HEK293T (cell line): Measurements from ENCODE around the gene NR3C2.

Experiments used
- CTCF ChIA-PET: fragments of 350-600 bp; formaldehyde crosslinking; extraction: SDS; loops from one replicate; lab custom pipeline; 2021; ENCODE audit warnings: antibody characterized with exemption, inconsistent platforms; lab: Yijun Ruan, JAX
- POLR2A ChIA-PET: fragments of 350-600 bp; formaldehyde crosslinking; extraction: SDS; loops from one replicate; lab custom pipeline; 2020; ENCODE audit warnings: antibody characterized with exemption, inconsistent platforms; lab: Yijun Ruan, JAX
- DNase-seq: peaks from one replicate; pipeline ENCODE4 v3.0.0; 2012; ENCODE audit warnings: mixed read lengths; ENCODE audit errors: extremely low spot score
- ARNT ChIP-seq: fragments of 450-650 bp; IDR thresholded peaks from 2 replicates; pipeline ENCODE4 v1.6.1; 2017; ENCODE audit warnings: mild to moderate bottlenecking
- BHLHE40 ChIP-seq: fragments of 450-650 bp; IDR thresholded peaks from 2 replicates; pipeline ENCODE4 v1.6.1; 2016; ENCODE audit warnings: mild to moderate bottlenecking, moderate library complexity, borderline replicate concordance
- CTBP1 ChIP-seq: fragments of 450-650 bp; IDR thresholded peaks from 2 replicates; pipeline ENCODE4 v1.6.1; 2016; ENCODE audit warnings: borderline replicate concordance
- ELF4 ChIP-seq: fragments of 450-650 bp; IDR thresholded peaks from 2 replicates; pipeline ENCODE4 v1.6.1; 2017; ENCODE audit warnings: antibody characterized with exemption
- FOXA1 ChIP-seq: fragments of 450-650 bp; IDR thresholded peaks from 2 replicates; pipeline ENCODE4 v1.6.1; 2016; ENCODE audit warnings: mild to moderate bottlenecking
- FOXK2 ChIP-seq: fragments of 450-650 bp; IDR thresholded peaks from 2 replicates; pipeline ENCODE4 v1.6.1; 2016; ENCODE audit warnings: mild to moderate bottlenecking
- FOXM1 ChIP-seq: fragments of 450-650 bp; IDR thresholded peaks from 2 replicates; pipeline ENCODE4 v1.6.1; 2017; ENCODE audit warnings: mild to moderate bottlenecking, borderline replicate concordance
- HDGF ChIP-seq: fragments of 450-650 bp; IDR thresholded peaks from 2 replicates; pipeline ENCODE4 v1.6.1; 2017; ENCODE audit warnings: antibody characterized with exemption, borderline replicate concordance
- L3MBTL2 ChIP-seq: fragments of 450-650 bp; conservative IDR thresholded peaks from 2 replicates; pipeline ENCODE4 v1.6.1; 2016; ENCODE audit warnings: mild to moderate bottlenecking
- LEF1 ChIP-seq: fragments of 450-650 bp; IDR thresholded peaks from 2 replicates; pipeline ENCODE4 v1.6.1; 2017; ENCODE audit warnings: mild to moderate bottlenecking, borderline replicate concordance
- NFRKB ChIP-seq: fragments of 450-650 bp; IDR thresholded peaks from 2 replicates; pipeline ENCODE4 v1.6.1; 2016; ENCODE audit warnings: mild to moderate bottlenecking, moderate library complexity
- SP1 ChIP-seq: fragments of 450-650 bp; IDR thresholded peaks from 2 replicates; pipeline ENCODE4 v1.6.1; 2017
- SUZ12 ChIP-seq: fragments of 450-650 bp; IDR thresholded peaks from 2 replicates; pipeline ENCODE4 v1.6.1; 2016; ENCODE audit warnings: mild to moderate bottlenecking
- TARDBP ChIP-seq: fragments of 450-650 bp; IDR thresholded peaks from 2 replicates; pipeline ENCODE4 v1.6.1; 2016
- ZNF384 ChIP-seq: fragments of 450-650 bp; IDR thresholded peaks from 2 replicates; pipeline ENCODE4 v1.6.1; 2016
- TF ChIP-seq, protein P1 (sequence below): fragments of 450-650 bp; IDR thresholded peaks from 2 replicates; pipeline ENCODE4 v1.6.1; 2016

The NR3C2 gene

GRCh38 chr4:148216321-148216720 is 225.9 kb downstream of the NR3C2 start:
- ChIA-PET CTCF (interaction anchor here (0.6 kb wide), 1 partner anchor 508 kb away, joined by 3 read pairs; no protein-coding TSS in a partner anchor), POLR2A (no interaction called here)
- no peak for DNase-seq
- TF ChIP-seq SP1 (no peak), FOXK2 (no peak), TARDBP (no peak), HDGF (no peak), L3MBTL2 (no peak), NFRKB (no peak), LEF1 (no peak), BHLHE40 (no peak), ARNT (no peak), SUZ12 (no peak), FOXM1 (no peak)

GRCh38 chr4:148215202-148215601 is 227.0 kb downstream of the NR3C2 start:
- no peak for DNase-seq
- POLR2A ChIA-PET, result interaction anchor here (1.5 kb wide), 1 partner anchor 9 kb away, joined by 6 read pairs; no protein-coding TSS in a partner anchor
- CTCF ChIA-PET, result no interaction called here
- TF ChIP-seq CTBP1 (no peak), L3MBTL2 (no peak), SP1 (no peak), HDGF (no peak), FOXK2 (no peak)
- TF ChIP-seq, protein P1, sequence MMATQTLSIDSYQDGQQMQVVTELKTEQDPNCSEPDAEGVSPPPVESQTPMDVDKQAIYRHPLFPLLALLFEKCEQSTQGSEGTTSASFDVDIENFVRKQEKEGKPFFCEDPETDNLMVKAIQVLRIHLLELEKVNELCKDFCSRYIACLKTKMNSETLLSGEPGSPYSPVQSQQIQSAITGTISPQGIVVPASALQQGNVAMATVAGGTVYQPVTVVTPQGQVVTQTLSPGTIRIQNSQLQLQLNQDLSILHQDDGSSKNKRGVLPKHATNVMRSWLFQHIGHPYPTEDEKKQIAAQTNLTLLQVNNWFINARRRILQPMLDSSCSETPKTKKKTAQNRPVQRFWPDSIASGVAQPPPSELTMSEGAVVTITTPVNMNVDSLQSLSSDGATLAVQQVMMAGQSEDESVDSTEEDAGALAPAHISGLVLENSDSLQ, result no peak

GRCh38 chr4:148214529-148215166 is 227.6 kb downstream of the NR3C2 start:
- POLR2A ChIA-PET, result interaction anchor here (1.3 to 1.5 kb wide), 2 partner anchors 8 to 10 kb away, joined by 3 to 6 read pairs; no protein-coding TSS in a partner anchor
- TF ChIP-seq SUZ12 (no peak), ARNT (no peak), ELF4 (no peak), L3MBTL2 (no peak), FOXK2 (no peak), CTBP1 (no peak), HDGF (no peak), FOXA1 (no peak), NFRKB (no peak)
- TF ChIP-seq, protein P1, result no peak
- CTCF ChIA-PET, result interaction anchor here (1.5 kb wide), 1 partner anchor 26 kb away, joined by 4 read pairs; no protein-coding TSS in a partner anchor

GRCh38 chr4:148211533-148211932 is 230.7 kb downstream of the NR3C2 start:
- TF ChIP-seq ZNF384 (no peak), FOXM1 (no peak), SUZ12 (no peak), L3MBTL2 (no peak), LEF1 (no peak), SP1 (no peak), FOXK2 (no peak), ARNT (no peak), CTBP1 (no peak), BHLHE40 (no peak), HDGF (no peak), ELF4 (no peak), TARDBP (no peak), NFRKB (no peak), FOXA1 (no peak)
- TF ChIP-seq, protein P1, result no peak
- CTCF ChIA-PET, result interaction anchor here (1.2 kb wide), 2 partner anchors 16 to 167 kb away, joined by 3 read pairs; no protein-coding TSS in a partner anchor
- DNase-seq, result no peak
- POLR2A ChIA-PET, result interaction anchor here (0.8 to 1.0 kb wide), 2 partner anchors 12 to 231 kb away, joined by 3 read pairs; partner anchors contain the start of gene NR3C2

More at GRCh38 chr4:148214529-148215166, 227.6 kb downstream of the NR3C2 start:
- DNase-seq, result no peak

GRCh38 chr4:148210661-148211060 is 231.6 kb downstream of the NR3C2 start:
- DNase-seq, result no peak
- ChIA-PET CTCF (no interaction called here), POLR2A (no interaction called here)
- no peak for TF ChIP-seq ARNT
- no peak for TF ChIP-seq TARDBP

- CTCF ChIA-PET, result no interaction called here
Measured at GRCh38 chr4:148207068-148207467, 235.1 kb downstream of the NR3C2 start.

More at GRCh38 chr4:148207068-148207467, 235.1 kb downstream of the NR3C2 start:
- no peak for DNase-seq
- TF ChIP-seq CTBP1 (no peak), ZNF384 (no peak), SP1 (no peak), BHLHE40 (no peak), ELF4 (no peak), FOXM1 (no peak), FOXA1 (no peak), FOXK2 (no peak), TARDBP (no peak), L3MBTL2 (no peak), HDGF (no peak), LEF1 (no peak), SUZ12 (no peak), NFRKB (no peak), ARNT (no peak)
- TF ChIP-seq, protein P1, result no peak
- POLR2A ChIA-PET, result no interaction called here
